ENCODE results near the gene SLC25A51. TPM values are rescaled to one million over a fixed set of nuclear protein-coding genes. Genes with fewer than 3 reads are reported as not detected.

Gene SLC25A51
- total RNA-seq, 1 experiment from 2014 or later = 12.9 TPM

DNA sequence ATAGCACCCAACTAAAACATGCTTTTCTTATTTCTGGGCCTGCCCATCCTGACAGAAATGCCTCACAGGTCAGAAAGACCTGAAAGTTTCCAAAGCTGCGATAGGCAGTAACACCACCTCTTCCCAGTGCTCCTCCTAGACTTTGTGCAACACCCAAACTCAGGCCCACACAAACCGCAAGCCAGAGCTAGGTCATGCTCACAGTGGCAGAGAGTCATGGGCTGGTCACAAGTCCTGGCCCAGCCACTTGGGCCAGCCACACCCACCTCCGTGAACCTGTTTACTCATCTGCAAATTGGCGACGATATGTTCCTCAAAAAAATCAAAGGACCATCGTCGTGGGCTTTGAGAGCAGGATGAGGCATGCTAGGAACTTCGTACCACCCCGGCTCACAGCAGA is 44.0 kb upstream of the SLC25A51 start:
- DNase-seq = no peak
- Mint-ChIP-seq H3K9me3 (no peaks in the 10 kb centered on the region), H3K4me1 (peaks cover 22% of the 10 kb centered on the region in 2 experiments), H3K27ac (peak overlapping the region in 1 of 3 experiments; percentile 23; a peak in 1 of 7 replicates), H3K27me3 (ENCODE audit: low read depth) (no peaks in the 10 kb centered on the region; the same call in 1 of the 2 replicates), H3K4me3 (no peak overlapping the region), H3K36me3 (ENCODE audit: insufficient read depth in 1 of 3, low read depth in 3 of 3) (peaks cover 3 to 50% (median 22%) of the 10 kb centered on the region in 3 experiments; a peak in 5 of 7 replicates)
- Histone ChIP-seq H2BK15ac (ENCODE audit: low read depth, low read length) (no peak overlapping the region), H3K4me1 (ENCODE audit: insufficient read depth, low read length) (no peaks in the 10 kb centered on the region; the same call in 1 of the 2 replicates), H2AK5ac (ENCODE audit: insufficient read length, low read length) (no peak overlapping the region), H3K9ac (ENCODE audit: extremely low read depth, insufficient read length, low read length) (no peak overlapping the region), H2BK12ac (ENCODE audit: insufficient read length, low read depth, low read length) (no peak overlapping the region), H2AFZ (ENCODE audit: low read length) (no peak overlapping the region), H2BK20ac (ENCODE audit: low read depth, low read length, poor library complexity, severe bottlenecking) (no peak overlapping the region), H4K20me1 (ENCODE audit: control insufficient read depth, insufficient read depth, insufficient read length) (no peaks in the 10 kb centered on the region), H3K4me2 (ENCODE audit: insufficient read depth, insufficient read length, low read length) (no peak overlapping the region), H2BK5ac (ENCODE audit: insufficient read length, low read length) (no peak overlapping the region), H3K23ac (ENCODE audit: insufficient read length, low read depth, low read length) (no peak overlapping the region), H4K8ac (replicated peaks; ENCODE audit: insufficient read length, low read depth, low read length) (no peak overlapping the region), H3K27me3 (ENCODE audit: insufficient read depth, low read length) (no peaks in the 10 kb centered on the region), H3K9me3 (ENCODE audit: control insufficient read depth, low read depth, low read length) (no peaks in the 10 kb centered on the region), H3K18ac (ENCODE audit: insufficient read length, low read depth, low read length) (no peak overlapping the region), H4K91ac (ENCODE audit: insufficient read length, low read depth, low read length) (no peak overlapping the region), H3K79me1 (ENCODE audit: insufficient read depth, low read depth, low read length, poor library complexity, severe bottlenecking) (no peaks in the 10 kb centered on the region), H3K56ac (ENCODE audit: insufficient read length, low read depth, low read length) (no peak overlapping the region), H3K14ac (ENCODE audit: insufficient read depth, low read length) (no peak overlapping the region), H3T11ph (ENCODE audit: low read length) (no peak overlapping the region), H2BK120ac (ENCODE audit: low read depth, low read length, poor library complexity, severe bottlenecking) (no peak overlapping the region), H3K4ac (ENCODE audit: low read depth, low read length) (no peak overlapping the region), H3K27ac (ENCODE audit: insufficient read length, low read depth, low read length) (no peak overlapping the region), H3K23me2 (ENCODE audit: insufficient read length, low read depth, low read length, poor library complexity, severe bottlenecking) (no peaks in the 10 kb centered on the region), H4K5ac (ENCODE audit: insufficient read length, low read depth, low read length) (no peak overlapping the region), H3K79me2 (ENCODE audit: insufficient read depth, low read length) (no peaks in the 10 kb centered on the region)
- TF ChIP-seq, protein P1, sequence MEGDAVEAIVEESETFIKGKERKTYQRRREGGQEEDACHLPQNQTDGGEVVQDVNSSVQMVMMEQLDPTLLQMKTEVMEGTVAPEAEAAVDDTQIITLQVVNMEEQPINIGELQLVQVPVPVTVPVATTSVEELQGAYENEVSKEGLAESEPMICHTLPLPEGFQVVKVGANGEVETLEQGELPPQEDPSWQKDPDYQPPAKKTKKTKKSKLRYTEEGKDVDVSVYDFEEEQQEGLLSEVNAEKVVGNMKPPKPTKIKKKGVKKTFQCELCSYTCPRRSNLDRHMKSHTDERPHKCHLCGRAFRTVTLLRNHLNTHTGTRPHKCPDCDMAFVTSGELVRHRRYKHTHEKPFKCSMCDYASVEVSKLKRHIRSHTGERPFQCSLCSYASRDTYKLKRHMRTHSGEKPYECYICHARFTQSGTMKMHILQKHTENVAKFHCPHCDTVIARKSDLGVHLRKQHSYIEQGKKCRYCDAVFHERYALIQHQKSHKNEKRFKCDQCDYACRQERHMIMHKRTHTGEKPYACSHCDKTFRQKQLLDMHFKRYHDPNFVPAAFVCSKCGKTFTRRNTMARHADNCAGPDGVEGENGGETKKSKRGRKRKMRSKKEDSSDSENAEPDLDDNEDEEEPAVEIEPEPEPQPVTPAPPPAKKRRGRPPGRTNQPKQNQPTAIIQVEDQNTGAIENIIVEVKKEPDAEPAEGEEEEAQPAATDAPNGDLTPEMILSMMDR (conservative IDR thresholded peaks at IDR 0.05) = no peak
- no CpG with 5 or more reads among the region's 9 CpGs for WGBS (ENCODE audit: extremely low coverage, insufficient read length, low lambda C conversion rate)

All from H9 (cell line).